Tibial artery (tissue), 4 donors: ENCODE data around the gene ATP6V1E1.

Experiments used
- DNase-seq, 2 donors: peaks; one replicate each; pipeline ENCODE4 v3.0.0-alpha.2; 2019
- H3K27ac ChIP-seq, 2 donors: fragments of 200-600 bp; sonication (generic) in 1 of 2; 1 replicate in 1 of 2; 2 replicates in 1 of 2; pipeline ENCODE4 v1.5.1; 2018 to 2019; ENCODE audit warnings: mild to moderate bottlenecking in 1 of 2
- H3K27me3 ChIP-seq, 2 donors: fragments of 200-600 bp; sonication (generic) in 1 of 2; one replicate each; pipeline versions ENCODE4 v1.5.1 to v1.6.0; 2016 to 2019
- H3K36me3 ChIP-seq, 3 donors: fragments of 200-600 bp; sonication (generic) in 2 of 3; one replicate each; pipeline ENCODE4 v1.5.1; 2016 to 2019; ENCODE audit warnings: mild to moderate bottlenecking in 2 of 3
- H3K4me1 ChIP-seq, 4 donors: fragments of 200-600 bp; sonication (generic) in 2 of 4; 1 replicate in 3 of 4; 2 replicates in 1 of 4; pipeline ENCODE4 v1.5.1; 2016 to 2019
- H3K4me3 ChIP-seq, 2 donors: fragments of 200-600 bp; sonication (generic) in 1 of 2; 1 replicate in 1 of 2; 2 replicates in 1 of 2; pipeline ENCODE4 v1.5.1; 2018 to 2019; ENCODE audit warnings: mild to moderate bottlenecking in 2 of 2
- H3K9me3 ChIP-seq, 3 donors: fragments of 200-600 bp; sonication (generic) in 1 of 3; one replicate each; pipeline ENCODE4 v1.5.1; 2016 to 2019
- CTCF ChIP-seq, 2 experiments: fragments of 200-600 bp in 1 of 2; fragments of 450-650 bp in 1 of 2; IDR thresholded peaks; one replicate each; pipeline ENCODE4 v1.5.1; 2017 to 2019; ENCODE audit warnings: antibody characterized with exemption in 2 of 2, mild to moderate bottlenecking in 1 of 2, moderate library complexity in 1 of 2
- intact Hi-C: fragments of 100-400 bp; cut with DNase I; formaldehyde crosslinking; loops from one replicate; pipeline ENCODE4 v1.15.0; 2023; ENCODE audit warnings: low total_unique reads

Gene ATP6V1E1

GRCh38 chr22:17589810-17590375, 38.7 kb downstream of the ATP6V1E1 start:
- Histone ChIP-seq H3K4me3 (no peak overlapping the region), H3K36me3 (peaks cover 47 to 57% (median 50%) of the 10 kb centered on the region in 3 donors), H3K27ac (no peak overlapping the region), H3K9me3 (no peaks in the 10 kb centered on the region), H3K4me1 (no peaks in the 10 kb centered on the region), H3K27me3 (no peaks in the 10 kb centered on the region)
- intact Hi-C loops: no loop called here
- peak in 1 of 2 donors; percentile 56 for DNase-seq
- no peak for TF ChIP-seq CTCF (IDR thresholded peaks at IDR 0.05)

GRCh38 chr22:17588606-17589005, 39.9 kb downstream of the ATP6V1E1 start:
- Histone ChIP-seq H3K27me3 (no peaks in the 10 kb centered on the region), H3K27ac (no peak overlapping the region), H3K9me3 (no peaks in the 10 kb centered on the region), H3K4me3 (no peak overlapping the region), H3K36me3 (peaks cover 34 to 44% (median 37%) of the 10 kb centered on the region in 3 donors), H3K4me1 (no peaks in the 10 kb centered on the region)
- no peak for DNase-seq
- no peak for TF ChIP-seq CTCF (IDR thresholded peaks at IDR 0.05)
- intact Hi-C loops: no loop called here

GRCh38 chr22:17587629-17588028, 40.9 kb downstream of the ATP6V1E1 start:
- no peak for TF ChIP-seq CTCF (IDR thresholded peaks at IDR 0.05)
- Histone ChIP-seq H3K9me3 (no peaks in the 10 kb centered on the region), H3K36me3 (peaks cover 24 to 34% (median 27%) of the 10 kb centered on the region in 3 donors), H3K4me1 (no peaks in the 10 kb centered on the region), H3K27ac (no peak overlapping the region), H3K27me3 (no peaks in the 10 kb centered on the region), H3K4me3 (no peak overlapping the region)
- intact Hi-C loops: no loop called here
- no peak for DNase-seq

GRCh38 chr22:17586831-17587440, 41.6 kb downstream of the ATP6V1E1 start:
- DNase-seq: peak in 1 of 2 donors; percentile 58

GRCh38 chr22:17583151-17583550, 45.4 kb downstream of the ATP6V1E1 start:
- Histone ChIP-seq H3K9me3 (no peaks in the 10 kb centered on the region), H3K27me3 (peaks cover 0 to 5% of the 10 kb centered on the region in 2 donors), H3K4me1 (no peaks in the 10 kb centered on the region), H3K27ac (no peak overlapping the region), H3K4me3 (no peak overlapping the region), H3K36me3 (no peaks in the 10 kb centered on the region)
- TF ChIP-seq CTCF (IDR thresholded peaks at IDR 0.05): no peak
- intact Hi-C loops: no loop called here
- no peak for DNase-seq

More at GRCh38 chr22:17586831-17587440, 41.6 kb downstream of the ATP6V1E1 start:
- intact Hi-C loops: no loop called here
- Histone ChIP-seq H3K9me3 (no peaks in the 10 kb centered on the region), H3K36me3 (peaks cover 17 to 27% (median 21%) of the 10 kb centered on the region in 3 donors), H3K27ac (no peak overlapping the region), H3K4me3 (no peak overlapping the region), H3K4me1 (no peaks in the 10 kb centered on the region), H3K27me3 (no peaks in the 10 kb centered on the region)
- TF ChIP-seq CTCF (IDR thresholded peaks at IDR 0.05): no peak
